GM21619 (cell line): ENCODE data around the gene SPINK4.
A peak's percentile ranks its signal among the peaks of the same experiment; 100 is the strongest.

Experiments used
- ATAC-seq: cut with Tn5 transposase; IDR thresholded peaks from one replicate; pipeline ENCODE4 v1.9.1; 2021; ENCODE audit not compliant: unreplicated experiment

SPINK4 gene

GRCh38 chr9:33290247-33291030 is 50.5 kb downstream of the SPINK4 start, which contains the start of gene NFX1:
TSS of gene NFX1 (plus strand) at chr9:33290516. CDS start at chr9:33290573, 57 bp downstream.
- ATAC-seq = peak; percentile 82

- no peak for ATAC-seq
Observed at GRCh38 chr9:33291031-33291397, 51.0 kb downstream of the SPINK4 start.

- ATAC-seq = no peak
Observed at GRCh38 chr9:33291901-33292300, 51.9 kb downstream of the SPINK4 start.

- ATAC-seq = no peak
Observed at GRCh38 chr9:33293782-33294181, 53.8 kb downstream of the SPINK4 start.

- no peak for ATAC-seq
Observed at GRCh38 chr9:33294670-33295432, 54.9 kb downstream of the SPINK4 start.

GRCh38 chr9:33295571-33295970 is 55.6 kb downstream of the SPINK4 start:
- peak; percentile 30 for ATAC-seq

GRCh38 chr9:33297432-33297831 is 57.5 kb downstream of the SPINK4 start:
- peak; percentile 84 for ATAC-seq
